ENCODE measurements around the gene ENDOD1.

GRCh38 chr11:95104856-95105255, 15.2 kb downstream of the ENDOD1 start:
- no peak for TF ChIP-seq CTCF (IDR thresholded peaks at IDR 0.05; ENCODE audit: low read depth, low read length, missing input control)
- TF ChIP-seq REST (IDR thresholded peaks at IDR 0.05), result no peak
- no peak for TF ChIP-seq NR2F2 (IDR thresholded peaks at IDR 0.05)
- no peak for TF ChIP-seq RAD21 (IDR thresholded peaks at IDR 0.05)
- no peak for TF ChIP-seq HNF4A (conservative IDR thresholded peaks at IDR 0.05)
- TF ChIP-seq ATF3 (IDR thresholded peaks at IDR 0.05), result no peak
- no peak for TF ChIP-seq TAF1 (conservative IDR thresholded peaks at IDR 0.05)
- TF ChIP-seq YY1 (IDR thresholded peaks at IDR 0.05), result no peak
- no peak for TF ChIP-seq SP1 (IDR thresholded peaks at IDR 0.05)
- TF ChIP-seq GABPA (IDR thresholded peaks at IDR 0.05 in 1 of 2, conservative IDR thresholded peaks at IDR 0.05 in 1 of 2), result no peak
- TF ChIP-seq MAX (IDR thresholded peaks at IDR 0.05), result no peak

Measured in liver (tissue), 3 donors.